ENCODE data around the gene CHD5.

DNA sequence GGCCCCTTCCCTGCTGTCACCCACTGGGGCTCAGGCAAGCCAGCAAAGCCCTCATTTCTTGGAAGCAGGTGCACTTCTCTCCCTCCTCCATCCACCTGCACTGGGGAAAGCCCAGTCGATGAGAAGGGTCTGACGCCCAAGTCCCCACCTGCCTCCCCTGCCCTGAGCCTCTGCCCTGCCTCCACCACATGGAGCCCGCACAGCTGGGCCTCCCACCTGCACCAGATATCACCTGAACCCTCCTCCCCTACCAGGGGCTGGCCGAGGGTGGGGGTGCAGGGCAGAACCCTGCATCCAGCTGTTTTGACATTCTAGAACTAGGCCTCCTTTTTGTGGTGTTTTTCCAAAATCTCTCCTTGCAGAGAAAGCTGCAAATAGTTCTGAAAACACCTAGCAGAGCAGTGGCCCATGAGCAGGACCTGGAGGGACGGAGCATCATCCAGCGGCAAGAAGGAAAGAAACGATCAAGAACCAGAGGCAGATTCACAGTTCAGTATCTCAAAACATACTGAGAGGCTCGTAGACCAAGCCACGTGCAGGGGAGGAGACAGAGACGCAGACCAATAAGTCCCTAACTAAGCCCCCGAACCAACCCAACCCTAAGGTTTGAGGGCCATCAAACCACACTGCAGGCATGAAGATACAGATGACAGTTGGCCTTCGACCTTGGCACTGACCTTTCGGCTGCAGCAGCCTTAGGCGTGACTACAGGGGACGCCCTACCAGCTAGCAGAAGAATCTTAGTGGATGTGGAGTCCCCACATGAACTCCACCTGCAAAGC is 16.7 kb downstream of the CHD5 start:
- no peak for TF ChIP-seq EP300 (IDR thresholded peaks at IDR 0.05)
- TF ChIP-seq, protein P1, sequence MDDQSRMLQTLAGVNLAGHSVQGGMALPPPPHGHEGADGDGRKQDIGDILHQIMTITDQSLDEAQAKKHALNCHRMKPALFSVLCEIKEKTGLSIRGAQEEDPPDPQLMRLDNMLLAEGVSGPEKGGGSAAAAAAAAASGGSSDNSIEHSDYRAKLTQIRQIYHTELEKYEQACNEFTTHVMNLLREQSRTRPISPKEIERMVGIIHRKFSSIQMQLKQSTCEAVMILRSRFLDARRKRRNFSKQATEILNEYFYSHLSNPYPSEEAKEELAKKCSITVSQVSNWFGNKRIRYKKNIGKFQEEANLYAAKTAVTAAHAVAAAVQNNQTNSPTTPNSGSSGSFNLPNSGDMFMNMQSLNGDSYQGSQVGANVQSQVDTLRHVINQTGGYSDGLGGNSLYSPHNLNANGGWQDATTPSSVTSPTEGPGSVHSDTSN (IDR thresholded peaks at IDR 0.05), result no peak
- TF ChIP-seq, protein P2, sequence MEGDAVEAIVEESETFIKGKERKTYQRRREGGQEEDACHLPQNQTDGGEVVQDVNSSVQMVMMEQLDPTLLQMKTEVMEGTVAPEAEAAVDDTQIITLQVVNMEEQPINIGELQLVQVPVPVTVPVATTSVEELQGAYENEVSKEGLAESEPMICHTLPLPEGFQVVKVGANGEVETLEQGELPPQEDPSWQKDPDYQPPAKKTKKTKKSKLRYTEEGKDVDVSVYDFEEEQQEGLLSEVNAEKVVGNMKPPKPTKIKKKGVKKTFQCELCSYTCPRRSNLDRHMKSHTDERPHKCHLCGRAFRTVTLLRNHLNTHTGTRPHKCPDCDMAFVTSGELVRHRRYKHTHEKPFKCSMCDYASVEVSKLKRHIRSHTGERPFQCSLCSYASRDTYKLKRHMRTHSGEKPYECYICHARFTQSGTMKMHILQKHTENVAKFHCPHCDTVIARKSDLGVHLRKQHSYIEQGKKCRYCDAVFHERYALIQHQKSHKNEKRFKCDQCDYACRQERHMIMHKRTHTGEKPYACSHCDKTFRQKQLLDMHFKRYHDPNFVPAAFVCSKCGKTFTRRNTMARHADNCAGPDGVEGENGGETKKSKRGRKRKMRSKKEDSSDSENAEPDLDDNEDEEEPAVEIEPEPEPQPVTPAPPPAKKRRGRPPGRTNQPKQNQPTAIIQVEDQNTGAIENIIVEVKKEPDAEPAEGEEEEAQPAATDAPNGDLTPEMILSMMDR (IDR thresholded peaks at IDR 0.05), result no peak
- TF ChIP-seq ESRRA (IDR thresholded peaks at IDR 0.05; ENCODE audit: borderline replicate concordance, low read length), result no peak
- no peak for TF ChIP-seq JUNB (IDR thresholded peaks at IDR 0.05)
- TF ChIP-seq JUN (IDR thresholded peaks at IDR 0.05), result no peak
- TF ChIP-seq, protein P3, sequence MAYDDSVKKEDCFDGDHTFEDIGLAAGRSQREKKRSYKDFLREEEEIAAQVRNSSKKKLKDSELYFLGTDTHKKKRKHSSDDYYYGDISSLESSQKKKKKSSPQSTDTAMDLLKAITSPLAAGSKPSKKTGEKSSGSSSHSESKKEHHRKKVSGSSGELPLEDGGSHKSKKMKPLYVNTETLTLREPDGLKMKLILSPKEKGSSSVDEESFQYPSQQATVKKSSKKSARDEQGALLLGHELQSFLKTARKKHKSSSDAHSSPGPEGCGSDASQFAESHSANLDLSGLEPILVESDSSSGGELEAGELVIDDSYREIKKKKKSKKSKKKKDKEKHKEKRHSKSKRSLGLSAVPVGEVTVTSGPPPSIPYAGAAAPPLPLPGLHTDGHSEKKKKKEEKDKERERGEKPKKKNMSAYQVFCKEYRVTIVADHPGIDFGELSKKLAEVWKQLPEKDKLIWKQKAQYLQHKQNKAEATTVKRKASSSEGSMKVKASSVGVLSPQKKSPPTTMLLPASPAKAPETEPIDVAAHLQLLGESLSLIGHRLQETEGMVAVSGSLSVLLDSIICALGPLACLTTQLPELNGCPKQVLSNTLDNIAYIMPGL (CRISPR knock-in tag; IDR thresholded peaks at IDR 0.05; ENCODE audit: borderline replicate concordance), result no peak
- TF ChIP-seq POLR2A (IDR thresholded peaks at IDR 0.05; ENCODE audit: low read length), result no peak
- TF ChIP-seq BHLHE40 (IDR thresholded peaks at IDR 0.05; ENCODE audit: low read depth, low read length), result no peak
- TF ChIP-seq RNF2 (IDR thresholded peaks at IDR 0.05; ENCODE audit: borderline replicate concordance, low read depth), result no peak
- TF ChIP-seq RAD21 (conservative IDR thresholded peaks at IDR 0.05 in 1 of 2, IDR thresholded peaks at IDR 0.05 in 1 of 2), result no peak
- TF ChIP-seq, protein P4, sequence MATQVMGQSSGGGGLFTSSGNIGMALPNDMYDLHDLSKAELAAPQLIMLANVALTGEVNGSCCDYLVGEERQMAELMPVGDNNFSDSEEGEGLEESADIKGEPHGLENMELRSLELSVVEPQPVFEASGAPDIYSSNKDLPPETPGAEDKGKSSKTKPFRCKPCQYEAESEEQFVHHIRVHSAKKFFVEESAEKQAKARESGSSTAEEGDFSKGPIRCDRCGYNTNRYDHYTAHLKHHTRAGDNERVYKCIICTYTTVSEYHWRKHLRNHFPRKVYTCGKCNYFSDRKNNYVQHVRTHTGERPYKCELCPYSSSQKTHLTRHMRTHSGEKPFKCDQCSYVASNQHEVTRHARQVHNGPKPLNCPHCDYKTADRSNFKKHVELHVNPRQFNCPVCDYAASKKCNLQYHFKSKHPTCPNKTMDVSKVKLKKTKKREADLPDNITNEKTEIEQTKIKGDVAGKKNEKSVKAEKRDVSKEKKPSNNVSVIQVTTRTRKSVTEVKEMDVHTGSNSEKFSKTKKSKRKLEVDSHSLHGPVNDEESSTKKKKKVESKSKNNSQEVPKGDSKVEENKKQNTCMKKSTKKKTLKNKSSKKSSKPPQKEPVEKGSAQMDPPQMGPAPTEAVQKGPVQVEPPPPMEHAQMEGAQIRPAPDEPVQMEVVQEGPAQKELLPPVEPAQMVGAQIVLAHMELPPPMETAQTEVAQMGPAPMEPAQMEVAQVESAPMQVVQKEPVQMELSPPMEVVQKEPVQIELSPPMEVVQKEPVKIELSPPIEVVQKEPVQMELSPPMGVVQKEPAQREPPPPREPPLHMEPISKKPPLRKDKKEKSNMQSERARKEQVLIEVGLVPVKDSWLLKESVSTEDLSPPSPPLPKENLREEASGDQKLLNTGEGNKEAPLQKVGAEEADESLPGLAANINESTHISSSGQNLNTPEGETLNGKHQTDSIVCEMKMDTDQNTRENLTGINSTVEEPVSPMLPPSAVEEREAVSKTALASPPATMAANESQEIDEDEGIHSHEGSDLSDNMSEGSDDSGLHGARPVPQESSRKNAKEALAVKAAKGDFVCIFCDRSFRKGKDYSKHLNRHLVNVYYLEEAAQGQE (IDR thresholded peaks at IDR 0.05), result no peak
